Head of caudate nucleus (tissue), 42 donors: Measurements from ENCODE around the gene UMAD1.
"Not testable (repeated sequence)": the region's sequence is repeated elsewhere in the genome, so short reads cannot be mapped to it uniquely, and the experiment has no call there.

Experiments used
- DNase-seq, 42 donors: peaks; one replicate each; pipeline versions ENCODE4 v3.0.0 to v3.0.0-alpha.2; 2020 to 2021; ENCODE audit warnings: mixed read lengths in 7 of 42
- intact Hi-C: fragments of 100-400 bp; cut with DNase I; formaldehyde crosslinking; loops from one replicate; pipeline ENCODE4 v1.15.0; 2022

UMAD1 gene

DNA sequence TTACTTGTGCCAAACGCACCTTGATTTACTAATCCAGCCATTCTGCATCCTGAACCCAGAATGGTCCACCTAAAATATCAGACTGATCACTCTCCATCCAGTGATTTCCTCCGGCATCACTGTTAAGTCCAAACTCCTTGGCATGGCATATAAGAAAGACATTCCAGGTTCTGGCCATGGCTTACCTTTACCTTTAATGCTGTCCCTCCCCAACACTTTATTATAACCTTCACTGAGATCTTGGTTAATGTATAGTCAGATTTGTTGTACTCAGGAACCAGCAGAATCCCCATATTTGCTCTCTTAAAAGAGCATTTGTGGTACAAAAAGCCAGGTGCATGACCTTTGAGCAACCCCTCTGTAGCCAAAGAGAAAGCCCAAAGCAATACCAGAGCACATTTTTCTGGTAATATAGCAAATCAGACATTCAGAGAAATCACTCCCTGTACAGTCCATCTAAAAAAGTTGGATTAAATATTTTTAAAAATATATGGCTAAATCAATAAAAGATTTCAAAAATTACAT, 10.2 kb downstream of the UMAD1 start:
- intact Hi-C loops, result no loop called here
- no peak for DNase-seq

DNA sequence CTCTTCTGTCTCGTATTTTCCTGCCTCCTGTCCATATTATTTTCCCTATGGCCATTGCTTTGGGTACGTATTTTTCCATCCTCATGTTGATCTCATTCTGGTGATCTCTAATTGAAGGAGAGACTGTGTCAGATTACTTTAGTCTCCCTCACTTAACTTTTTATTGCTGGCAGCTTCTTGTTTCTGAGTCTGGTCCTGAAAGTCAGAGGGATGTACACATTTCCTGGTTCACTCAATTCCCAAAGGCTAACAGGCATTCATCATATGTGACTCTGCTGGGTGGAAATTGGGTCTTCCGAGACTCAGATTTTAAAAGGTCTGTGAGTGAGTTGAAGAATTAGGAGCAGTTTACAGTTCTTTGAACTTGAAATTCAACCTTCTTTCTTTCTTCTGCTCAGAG, 10.9 kb downstream of the UMAD1 start:
- DNase-seq, result no peak
- intact Hi-C loops, result no loop called here

DNA sequence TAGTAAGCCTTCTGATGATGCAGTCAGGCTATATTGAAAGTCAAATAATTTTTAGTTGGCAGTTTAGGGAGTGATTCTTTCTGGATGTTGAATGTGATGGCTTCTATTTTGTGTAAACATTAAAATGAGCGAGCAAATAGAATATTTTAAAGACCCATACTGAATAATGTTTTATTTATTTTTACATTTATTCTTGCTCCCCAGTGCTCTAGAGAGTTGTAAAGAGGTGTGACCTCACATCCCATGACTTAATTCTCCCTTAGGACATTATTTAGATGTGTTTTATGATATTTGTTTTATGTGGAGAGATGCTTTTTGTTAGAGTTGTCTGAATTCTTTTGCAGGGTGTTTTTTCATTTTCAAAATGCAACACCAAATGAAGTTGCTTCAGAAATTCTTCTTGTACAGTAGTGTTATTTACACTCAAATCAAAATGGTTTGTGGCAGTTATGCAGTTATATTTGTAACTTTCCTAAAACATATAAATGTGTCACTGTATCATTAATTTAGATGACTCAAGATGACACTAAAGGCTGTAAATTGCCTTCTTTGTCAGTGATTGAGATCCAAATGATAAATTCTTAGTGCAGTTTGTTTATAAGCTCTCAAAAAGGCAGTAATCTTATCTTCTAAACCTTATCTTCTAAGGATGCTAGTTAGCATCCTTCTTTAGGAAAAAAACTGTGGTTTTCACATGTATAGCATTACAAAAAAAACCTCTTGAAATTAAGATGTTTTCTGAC, 12.4 kb downstream of the UMAD1 start:
- DNase-seq, result no peak
- intact Hi-C loops, result no loop called here

DNA sequence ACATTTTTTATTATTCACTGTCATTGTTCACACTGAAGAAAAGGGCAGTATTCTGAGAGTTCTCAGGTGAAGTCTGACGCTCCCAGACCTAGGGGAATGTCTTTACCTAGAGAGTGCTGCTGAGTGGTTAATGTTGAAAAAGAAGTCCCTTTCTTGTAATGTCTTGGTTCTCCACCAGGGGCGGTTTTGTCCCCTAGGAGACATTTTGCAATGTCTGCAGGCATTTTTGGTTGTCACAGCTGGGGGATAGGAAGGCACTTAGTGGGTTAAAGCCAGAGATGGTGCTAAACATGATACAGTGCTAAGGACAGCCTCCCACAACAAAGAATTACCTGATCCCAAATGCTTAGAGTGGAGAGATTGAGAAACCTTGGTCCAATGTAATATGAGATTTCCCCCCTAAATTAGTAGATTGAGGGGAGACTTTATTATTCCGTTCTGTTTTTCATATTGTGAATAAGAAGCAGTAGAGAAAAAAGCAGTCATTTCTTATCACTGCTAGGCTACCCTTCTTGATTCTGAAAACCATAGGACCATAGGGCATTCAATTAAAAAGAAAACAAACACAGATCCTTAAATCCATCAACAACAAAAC, 13.1 kb downstream of the UMAD1 start:
- intact Hi-C loops, result no loop called here
- peak in 3 of 42 donors; percentile 8 to 48 (median 9) for DNase-seq

DNA sequence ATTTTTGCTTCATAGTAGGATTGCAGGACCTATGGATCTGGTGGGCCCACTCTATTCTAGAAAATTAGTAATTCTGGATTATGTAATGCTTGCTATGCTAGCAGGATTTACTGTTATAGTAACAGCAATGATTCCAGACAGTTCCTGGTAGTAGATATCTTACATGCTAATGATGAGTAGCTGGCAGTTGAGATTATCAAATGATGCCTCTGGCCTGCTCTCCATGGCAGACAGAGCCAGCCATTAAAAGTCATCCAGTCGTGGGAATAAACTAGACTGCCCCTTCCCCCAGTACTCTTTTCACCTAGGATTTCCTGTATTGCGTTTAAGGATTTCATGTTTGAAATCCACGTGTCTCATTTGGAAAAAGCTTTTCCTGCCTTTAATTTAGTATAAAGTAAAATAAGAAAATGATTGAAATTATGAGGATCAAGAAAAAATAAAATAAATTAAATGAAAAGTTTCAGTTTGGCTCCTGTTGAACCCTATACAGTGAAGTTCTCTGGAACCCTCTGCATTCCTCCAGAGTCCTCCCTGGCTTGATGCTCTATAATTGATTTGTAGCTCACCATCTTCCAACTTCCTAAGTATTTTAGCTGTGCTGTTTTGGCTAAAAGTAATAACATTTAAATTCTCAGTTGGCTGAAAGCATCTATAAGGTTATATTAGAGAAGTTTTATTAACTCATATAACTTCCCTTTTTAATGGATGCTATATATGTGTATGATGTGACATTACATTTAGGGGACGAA, 14.6 kb downstream of the UMAD1 start:
- intact Hi-C loops, result no loop called here
- DNase-seq, result no peak

DNA sequence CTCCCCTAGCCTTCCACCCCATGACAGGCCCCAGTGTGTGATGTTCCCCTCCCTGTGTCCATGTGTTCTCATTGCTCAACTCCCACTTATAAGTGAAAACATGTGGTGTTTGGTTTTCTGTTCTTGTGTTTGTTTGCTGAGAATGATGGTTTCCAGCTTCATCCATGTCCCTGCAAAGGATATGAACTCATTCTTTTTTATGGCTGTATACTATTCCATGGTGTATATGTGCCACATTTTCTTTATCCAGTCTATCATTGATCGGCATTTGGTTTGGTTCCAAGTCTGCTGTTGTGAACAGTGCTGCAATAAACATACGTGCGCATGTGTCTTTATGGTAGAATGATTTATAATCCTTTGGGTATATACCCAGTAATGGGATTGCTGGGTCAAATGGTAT, 15.9 kb downstream of the UMAD1 start:
- intact Hi-C loops, result not testable (repeated sequence)

DNA sequence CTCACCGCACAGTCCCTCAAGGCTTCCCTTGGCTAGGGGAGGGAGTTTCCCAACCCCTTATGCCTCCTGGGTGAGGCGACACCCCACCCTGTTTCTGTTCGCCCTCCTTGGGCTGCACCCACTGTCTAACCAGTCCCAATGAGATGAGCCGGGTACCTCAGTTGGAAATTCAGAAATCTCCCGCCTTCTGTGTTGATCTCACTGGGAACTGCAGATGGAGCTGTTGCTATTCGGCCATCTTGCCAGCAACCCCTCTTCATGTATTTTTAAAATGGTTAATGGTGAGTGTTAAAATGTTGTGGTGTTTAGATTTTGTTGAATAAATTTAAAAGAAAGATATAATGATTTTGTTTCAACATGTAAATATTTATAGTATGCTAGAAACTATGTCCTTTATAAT, 22.0 kb downstream of the UMAD1 start:
- intact Hi-C loops, result no loop called here
- DNase-seq, result peak in 2 of 42 donors; percentile 10 to 25

More for the DNA sequence above, 15.9 kb downstream of the UMAD1 start:
- not testable (repeated sequence) for DNase-seq

DNA sequence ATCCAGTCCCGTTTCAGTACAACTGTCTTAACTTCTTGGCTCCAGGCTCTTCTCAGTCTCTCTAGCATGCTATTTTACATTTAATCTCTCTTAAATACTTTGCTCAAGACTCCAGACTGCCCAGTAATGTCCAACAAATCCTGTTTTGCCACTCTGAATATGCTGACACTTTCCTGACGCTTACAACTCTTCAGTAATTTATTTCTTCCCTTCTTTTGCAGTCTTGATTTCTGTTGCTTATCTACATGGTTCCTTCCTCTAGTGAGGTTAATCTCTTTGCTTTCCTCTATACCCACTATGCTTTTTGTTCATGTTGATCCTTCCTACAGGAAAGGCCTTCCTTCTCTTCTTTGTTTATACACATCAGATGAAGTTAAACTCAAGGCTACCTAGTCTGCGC, 23.7 kb downstream of the UMAD1 start:
- DNase-seq, result no peak
- intact Hi-C loops, result no loop called here

DNA sequence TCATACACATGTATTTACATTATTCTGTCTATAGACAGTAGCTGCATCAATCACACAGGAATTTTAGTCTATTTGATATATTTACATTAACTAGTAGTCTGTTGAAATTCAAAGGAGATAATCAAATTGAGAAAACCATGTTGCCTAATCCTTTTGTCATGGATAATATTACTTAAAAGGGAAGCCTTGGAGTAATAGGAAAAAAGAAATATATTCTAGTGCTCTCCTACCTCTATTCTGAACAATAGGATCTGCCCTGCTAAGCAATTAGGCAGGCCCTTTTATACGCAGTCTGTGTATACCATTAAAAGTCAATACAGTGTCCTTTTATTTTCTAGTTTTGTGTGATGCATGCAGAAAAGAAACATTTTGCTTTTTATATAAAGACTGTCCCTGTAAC, 24.5 kb downstream of the UMAD1 start:
- intact Hi-C loops, result no loop called here
- no peak for DNase-seq

DNA sequence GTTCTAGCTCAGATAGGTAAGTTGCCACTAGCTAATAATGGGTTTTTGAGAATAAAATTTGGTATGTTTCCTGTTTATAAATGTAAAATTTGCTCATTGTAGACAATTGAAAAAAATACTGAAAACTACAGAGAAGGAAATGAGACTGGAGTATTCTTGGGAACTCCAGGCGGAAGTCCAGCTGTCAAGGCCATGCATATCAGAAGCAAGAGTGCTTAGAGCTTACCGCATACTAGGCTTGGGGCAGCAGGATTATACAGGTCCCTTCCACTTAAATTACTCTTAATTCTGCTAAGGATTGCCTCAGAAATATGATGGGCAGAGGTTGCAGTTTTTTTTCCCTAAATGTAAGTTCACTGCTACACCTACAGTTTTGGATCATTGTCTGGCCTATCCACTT, 26.6 kb downstream of the UMAD1 start:
- intact Hi-C loops, result no loop called here
- no peak for DNase-seq

DNA sequence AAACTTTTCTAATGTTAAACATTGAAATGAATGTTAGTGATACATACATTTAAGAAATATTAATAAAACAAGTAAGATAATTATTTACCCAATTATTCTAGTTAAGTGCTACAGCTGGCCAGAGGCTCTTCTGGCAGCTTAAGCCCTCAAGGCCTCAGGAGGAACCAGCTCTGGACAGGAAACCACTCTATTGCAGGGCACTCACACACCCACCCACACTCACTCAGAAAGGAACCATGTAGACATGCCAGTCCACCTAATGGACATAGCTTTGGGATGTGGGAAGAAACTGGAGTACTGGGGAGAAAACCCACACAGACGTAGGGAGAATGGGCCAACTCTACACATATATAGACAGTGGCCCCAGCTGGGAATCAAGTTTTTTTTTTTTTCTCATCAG, 28.2 kb downstream of the UMAD1 start:
- DNase-seq, result no peak
- intact Hi-C loops, result no loop called here

DNA sequence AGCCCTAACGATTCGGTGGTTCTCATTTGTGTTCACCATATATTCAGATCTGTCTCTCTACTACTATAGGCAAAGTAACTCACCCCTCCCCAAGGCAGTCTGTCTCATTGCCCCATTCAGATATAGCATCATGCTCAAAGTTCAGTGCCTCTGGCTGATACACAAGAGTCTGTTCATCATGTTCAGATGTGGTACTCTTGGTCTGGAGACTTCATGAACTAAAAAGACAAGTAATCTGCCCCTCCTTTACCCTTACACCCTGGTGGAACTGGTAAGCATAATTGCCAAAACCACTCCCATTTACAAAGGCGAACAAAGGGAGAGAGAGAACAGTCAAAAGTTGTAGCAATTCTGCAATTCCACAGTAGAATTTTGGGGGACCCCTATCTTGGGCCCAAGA, 29.9 kb downstream of the UMAD1 start:
- intact Hi-C loops, result no loop called here
- no peak for DNase-seq

DNA sequence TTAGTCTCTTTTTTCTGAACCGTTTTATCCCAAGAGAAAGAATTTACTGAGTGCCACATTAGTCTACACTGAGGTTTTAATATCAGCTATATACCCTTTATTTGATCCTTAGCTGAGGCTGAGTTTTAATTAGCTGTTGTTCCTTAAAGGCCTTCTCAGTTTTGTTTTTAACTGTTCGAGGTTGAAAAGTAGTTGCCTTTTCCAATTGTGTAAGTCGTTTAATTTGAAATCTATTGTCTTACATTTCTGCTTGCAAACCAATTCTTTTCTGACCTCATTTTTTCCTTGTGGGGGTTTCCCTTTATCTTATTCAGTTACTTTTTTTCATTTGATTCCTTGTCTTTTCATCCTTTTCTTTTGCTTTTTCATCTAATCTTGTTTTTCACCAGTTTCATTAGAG, 30.8 kb downstream of the UMAD1 start:
- no peak for DNase-seq
- intact Hi-C loops, result no loop called here

DNA sequence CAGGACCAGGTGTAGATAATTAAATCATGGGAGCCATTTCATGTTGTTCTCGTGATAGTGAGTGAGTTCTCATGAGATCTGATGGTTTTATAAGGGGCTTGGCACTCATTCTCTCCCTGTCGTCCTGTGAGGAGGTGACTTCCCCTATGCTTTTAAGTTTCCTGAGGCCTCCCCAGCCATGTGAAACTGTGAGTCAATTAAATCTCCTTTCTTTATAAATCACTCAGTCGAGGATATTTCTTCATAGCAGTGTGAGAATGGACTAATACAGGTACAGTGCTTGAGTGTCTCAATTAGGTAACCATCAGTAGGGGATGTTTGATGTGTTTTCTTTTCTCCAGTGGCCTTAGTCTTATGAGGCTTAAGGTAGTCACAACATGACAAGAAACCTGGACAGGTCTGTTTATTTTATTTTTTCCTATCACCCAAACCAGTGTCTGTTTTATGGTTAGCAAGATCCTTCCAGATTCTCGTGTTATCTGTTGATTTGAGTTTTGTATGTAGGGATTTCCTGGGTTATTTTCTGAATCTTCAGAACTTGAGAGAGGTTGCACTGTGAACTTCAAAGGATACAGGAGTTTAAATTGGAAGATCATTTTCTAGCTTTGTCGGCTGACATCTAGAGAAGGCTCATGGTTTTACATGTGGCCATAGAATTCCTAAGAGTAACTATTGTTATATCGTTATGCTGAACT, 32.1 kb downstream of the UMAD1 start:
- intact Hi-C loops, result no loop called here

DNA sequence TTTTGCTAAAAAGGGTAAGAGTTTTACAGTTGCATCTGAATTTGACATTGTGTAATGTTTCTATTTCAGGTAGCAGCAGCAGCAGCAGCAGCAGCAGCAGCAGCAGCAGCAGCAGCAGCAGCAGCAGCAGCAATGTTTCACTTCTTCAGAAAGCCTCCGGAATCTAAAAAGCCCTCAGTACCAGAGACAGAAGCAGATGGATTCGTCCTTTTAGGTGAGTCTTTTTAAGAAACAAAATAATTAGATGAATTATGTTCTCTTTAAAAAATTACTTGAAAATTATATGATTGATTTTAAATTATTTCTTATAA, 32.6 kb downstream of the UMAD1 start:
- DNase-seq, result peak in 6 of 42 donors; percentile 13 to 49 (median 20)
- intact Hi-C loops, result no loop called here

More for the DNA sequence above, 32.1 kb downstream of the UMAD1 start:
- DNase-seq, result no peak

DNA sequence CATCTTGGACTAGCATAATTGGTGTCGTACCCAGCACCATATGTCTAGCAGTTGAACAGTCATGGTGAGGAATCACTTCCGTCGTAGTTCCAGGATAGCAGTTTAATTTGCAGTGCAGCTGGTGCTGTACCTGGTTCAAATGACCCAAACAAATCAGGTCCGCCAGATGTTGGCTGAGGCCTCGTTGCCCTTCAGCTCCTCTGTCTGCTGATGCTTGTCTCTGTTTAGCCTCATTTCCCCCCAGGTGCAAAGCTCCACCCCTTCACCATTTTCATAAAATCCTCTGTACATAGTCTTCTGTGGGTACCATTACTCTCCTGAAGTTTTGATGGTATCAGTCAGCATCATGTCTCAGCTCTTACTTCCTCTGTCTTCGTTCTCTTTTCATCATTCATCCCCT, 35.1 kb downstream of the UMAD1 start:
- intact Hi-C loops, result no loop called here
- DNase-seq, result no peak

DNA sequence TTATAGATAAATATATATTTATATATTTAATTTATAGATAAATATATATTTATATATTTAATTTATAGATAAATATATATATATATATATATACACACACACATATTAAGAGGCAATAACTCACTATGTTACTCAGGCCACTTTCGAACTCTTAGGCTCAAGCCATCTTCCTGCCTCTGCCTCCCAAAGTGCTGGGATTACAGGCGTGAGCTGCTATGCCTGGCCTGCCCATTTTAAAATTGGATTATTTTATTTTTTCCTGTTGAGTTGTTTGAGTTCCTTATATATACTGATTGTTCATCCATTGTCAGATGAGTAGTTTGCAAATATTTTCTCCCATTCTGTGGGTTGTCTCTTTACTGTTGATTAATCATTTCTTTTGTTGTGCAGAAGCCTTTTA, 39.1 kb downstream of the UMAD1 start:
- intact Hi-C loops, result loop anchor here (5.0 to 10.0 kb wide), 2 partner anchors 85 to 538 kb away; no protein-coding TSS in a partner anchor
- DNase-seq, result not testable (repeated sequence)

DNA sequence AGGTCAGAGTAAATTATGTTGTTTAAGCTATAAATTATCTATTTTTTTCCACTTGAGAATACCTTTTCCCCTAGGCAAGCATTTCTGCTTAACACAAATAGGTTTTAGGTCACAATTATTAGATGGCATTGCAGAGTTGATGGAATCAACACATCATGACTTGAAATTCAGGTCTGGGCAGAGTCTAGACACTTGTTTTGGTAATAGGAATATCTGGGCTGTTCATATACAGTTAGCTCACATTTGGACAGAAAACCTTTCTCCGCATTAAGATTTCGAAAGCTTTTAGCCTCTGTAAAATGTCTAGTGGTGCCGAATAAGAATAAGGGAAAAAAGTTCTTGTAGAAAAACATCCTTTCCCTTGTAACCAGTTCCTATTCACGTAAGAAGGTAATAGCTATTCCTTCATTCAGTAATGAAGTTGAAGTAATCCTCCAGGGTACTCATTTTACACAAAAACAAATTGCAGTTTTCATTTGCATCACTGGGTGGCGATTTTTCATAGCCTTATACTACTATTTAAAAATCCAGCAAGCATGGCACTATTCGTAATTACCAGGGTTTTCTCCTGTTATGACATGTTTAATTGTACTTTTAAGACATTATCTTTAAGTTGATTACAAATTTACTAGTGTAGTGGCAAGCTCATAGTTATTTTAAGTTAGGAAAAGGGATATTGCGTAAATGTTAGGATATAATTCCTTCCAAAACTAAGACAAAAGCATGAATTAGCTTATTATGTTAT, 40.8 kb downstream of the UMAD1 start:
- intact Hi-C loops, result loop anchor here (5.0 to 10.0 kb wide), 2 partner anchors 83 to 536 kb away; no protein-coding TSS in a partner anchor
- DNase-seq, result peak in 20 of 42 donors; percentile 8 to 86 (median 59)

DNA sequence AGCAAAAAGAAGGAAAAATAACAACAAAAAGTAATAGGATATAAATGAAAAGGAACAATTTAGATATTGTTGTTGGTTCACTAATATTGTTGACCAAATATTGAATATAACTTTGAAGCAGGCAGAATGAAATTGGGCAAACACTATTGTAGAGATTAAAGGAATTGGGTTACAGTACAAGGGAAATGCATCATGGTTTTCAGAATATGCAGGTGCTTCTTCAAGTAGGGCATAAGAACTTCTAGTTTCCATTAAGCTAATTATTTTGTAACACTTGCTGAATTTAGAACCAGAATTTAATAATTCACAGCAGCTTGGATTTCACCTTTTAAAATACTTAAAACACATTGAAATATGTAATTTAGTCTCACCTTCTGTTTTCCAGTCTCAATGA, 41.4 kb downstream of the UMAD1 start:
- DNase-seq, result no peak
- intact Hi-C loops, result loop anchor here (5.0 to 10.0 kb wide), 2 partner anchors 83 to 535 kb away; no protein-coding TSS in a partner anchor
